ENCODE results near the gene PSTPIP1.

DNA sequence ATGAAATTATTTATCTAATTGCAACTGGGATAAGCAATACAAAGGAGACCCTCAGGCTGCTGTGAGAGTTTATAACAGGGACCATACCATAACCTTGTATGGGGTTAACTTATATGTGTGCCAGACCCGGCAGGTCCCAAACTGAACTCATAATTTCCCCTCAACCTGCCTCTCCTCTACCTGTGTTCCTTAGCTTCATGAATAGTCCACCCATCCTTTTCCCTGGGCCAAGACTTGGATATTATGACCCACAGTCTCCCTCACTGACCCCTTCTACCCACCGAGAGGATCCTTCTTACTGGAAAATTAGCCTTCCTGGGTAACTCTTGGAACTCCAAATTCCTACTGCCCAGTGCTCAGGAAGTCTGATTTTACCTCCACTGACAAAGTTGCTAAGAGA lies 79.4 kb downstream of the PSTPIP1 start:
- TF ChIP-seq, protein P1, sequence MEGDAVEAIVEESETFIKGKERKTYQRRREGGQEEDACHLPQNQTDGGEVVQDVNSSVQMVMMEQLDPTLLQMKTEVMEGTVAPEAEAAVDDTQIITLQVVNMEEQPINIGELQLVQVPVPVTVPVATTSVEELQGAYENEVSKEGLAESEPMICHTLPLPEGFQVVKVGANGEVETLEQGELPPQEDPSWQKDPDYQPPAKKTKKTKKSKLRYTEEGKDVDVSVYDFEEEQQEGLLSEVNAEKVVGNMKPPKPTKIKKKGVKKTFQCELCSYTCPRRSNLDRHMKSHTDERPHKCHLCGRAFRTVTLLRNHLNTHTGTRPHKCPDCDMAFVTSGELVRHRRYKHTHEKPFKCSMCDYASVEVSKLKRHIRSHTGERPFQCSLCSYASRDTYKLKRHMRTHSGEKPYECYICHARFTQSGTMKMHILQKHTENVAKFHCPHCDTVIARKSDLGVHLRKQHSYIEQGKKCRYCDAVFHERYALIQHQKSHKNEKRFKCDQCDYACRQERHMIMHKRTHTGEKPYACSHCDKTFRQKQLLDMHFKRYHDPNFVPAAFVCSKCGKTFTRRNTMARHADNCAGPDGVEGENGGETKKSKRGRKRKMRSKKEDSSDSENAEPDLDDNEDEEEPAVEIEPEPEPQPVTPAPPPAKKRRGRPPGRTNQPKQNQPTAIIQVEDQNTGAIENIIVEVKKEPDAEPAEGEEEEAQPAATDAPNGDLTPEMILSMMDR (IDR thresholded peaks at IDR 0.05; ENCODE audit: insufficient read depth, low read depth, low read length) = no peak
- TF ChIP-seq EZH2 (IDR thresholded peaks at IDR 0.05; ENCODE audit: insufficient read depth, low read length) = no peak
